Testis (tissue), 2 donors: ENCODE data around the gene MAP4K4.

Experiments used
- CTCF ChIP-seq, 3 experiments: fragments of 450-650 bp in 2 of 3; fragments of 200-600 bp in 1 of 3; sonication (generic) in 1 of 3; IDR thresholded peaks; one replicate each; pipeline ENCODE4 v1.5.1; 2016 to 2019; ENCODE audit warnings: antibody characterized with exemption in 3 of 3, mild to moderate bottlenecking in 2 of 3, moderate library complexity in 1 of 3
- POLR2A ChIP-seq: fragments of 450-650 bp; IDR thresholded peaks from one replicate; pipeline ENCODE4 v1.6.1; 2017; ENCODE audit warnings: antibody characterized with exemption, mild to moderate bottlenecking, moderate library complexity

GRCh38 chr2:101722864-101723263 lies 25.4 kb downstream of the MAP4K4 start:
- TF ChIP-seq CTCF (IDR thresholded peaks at IDR 0.05) (no peak), POLR2A (no peak)
